Transverse colon (tissue), 4 donors: Measurements from ENCODE around the gene TTLL12. TPM values are rescaled to one million over a fixed set of nuclear protein-coding genes. Genes with fewer than 3 reads are reported as not detected.

Experiments used
- total RNA-seq, 4 donors: library from RNA; depleted of rRNA; stranded (reverse); fragments of >200 nt; gene quantifications; one replicate each; pipeline ENCODE4 v1.1.0, GENCODE V29; 2016

The TTLL12 gene
- total RNA-seq, 4 donors from 2014 or later, result 88.1 to 171 (median 161) TPM

Other genes with a start within 250 kb of the TTLL12 start
- gene PACSIN2, start 172.0 kb downstream of the TTLL12 start, total RNA-seq, result 100 to 1,000 TPM in 3 of 4 donors, 10 to 100 TPM in 1; 53.9 to 250 (median 198) TPM
- 1 to 10 TPM; 1.1 to 3.8 (median 2.8) TPM for gene TTLL1, start 97.7 kb downstream of the TTLL12 start, total RNA-seq
- gene BIK, start 76.4 kb downstream of the TTLL12 start, total RNA-seq, result 10 to 100 TPM; 10.1 to 23.5 (median 14.4) TPM
- gene MCAT, start 43.7 kb downstream of the TTLL12 start, total RNA-seq, result 10 to 100 TPM; 20.9 to 24.3 (median 22.5) TPM
- gene TSPO, start 35.6 kb downstream of the TTLL12 start, total RNA-seq, result 100 to 1,000 TPM; 307 to 452 (median 365) TPM
- gene SCUBE1, start 156.2 kb upstream of the TTLL12 start, total RNA-seq, result 1 to 10 TPM in 3 of 4 donors, under 1 TPM in 1; 0.68 to 6.4 (median 1.7) TPM
- not detected for gene MPPED1, start 224.9 kb upstream of the TTLL12 start, total RNA-seq